Measurements from ENCODE around the gene KCNK2. TPM values are rescaled to one million over a fixed set of nuclear protein-coding genes. Genes with fewer than 3 reads are reported as not detected.

Gene KCNK2
- total RNA-seq, 1 experiment from 2014 or later: 0.44 TPM

DNA sequence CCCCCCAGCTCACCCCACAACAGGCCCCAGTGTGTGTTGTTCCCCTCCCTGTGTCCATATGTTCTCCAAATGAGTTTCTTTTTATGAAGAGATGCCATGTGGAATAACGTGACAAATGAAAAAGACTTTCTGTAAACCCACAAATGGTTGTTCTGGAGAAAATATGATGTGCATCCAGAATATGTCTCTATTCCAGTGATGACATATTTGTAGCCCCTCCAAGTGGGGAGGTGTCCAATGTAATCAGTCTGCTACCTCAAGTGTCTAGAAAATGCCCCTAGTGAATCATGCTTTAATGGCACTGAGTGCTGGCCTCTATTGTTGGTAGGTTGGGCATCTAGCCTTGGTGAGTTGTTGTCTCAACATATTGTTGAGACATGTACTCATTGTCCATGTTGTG lies 179.6 kb downstream of the KCNK2 start:
- Histone ChIP-seq H4K91ac (ENCODE audit: insufficient read length, low read depth, low read length) (no peak overlapping the region), H3K56ac (ENCODE audit: insufficient read length, low read depth, low read length) (no peak overlapping the region), H3K79me1 (ENCODE audit: insufficient read depth, low read depth, low read length, poor library complexity, severe bottlenecking) (no peaks in the 10 kb centered on the region), H3K4me2 (ENCODE audit: insufficient read depth, insufficient read length, low read length) (no peak overlapping the region), H2AK5ac (ENCODE audit: insufficient read length, low read length) (no peak overlapping the region), H3K14ac (ENCODE audit: insufficient read depth, low read length) (no peak overlapping the region), H2BK12ac (ENCODE audit: insufficient read length, low read depth, low read length) (no peak overlapping the region), H3T11ph (ENCODE audit: low read length) (no peak overlapping the region), H2BK5ac (ENCODE audit: insufficient read length, low read length) (no peak overlapping the region), H3K18ac (ENCODE audit: insufficient read length, low read depth, low read length) (no peak overlapping the region), H3K4ac (ENCODE audit: low read depth, low read length) (no peak overlapping the region), H2BK120ac (ENCODE audit: low read depth, low read length, poor library complexity, severe bottlenecking) (no peak overlapping the region), H3K23me2 (ENCODE audit: insufficient read length, low read depth, low read length, poor library complexity, severe bottlenecking) (no peaks in the 10 kb centered on the region), H3K23ac (ENCODE audit: insufficient read length, low read depth, low read length) (no peak overlapping the region), H4K8ac (replicated peaks; ENCODE audit: insufficient read length, low read depth, low read length) (no peak overlapping the region), H3K9me3 (ENCODE audit: control insufficient read depth, low read depth, low read length) (no peaks in the 10 kb centered on the region), H3K27ac (ENCODE audit: insufficient read length, low read depth, low read length) (no peak overlapping the region), H4K20me1 (ENCODE audit: control insufficient read depth, insufficient read depth, insufficient read length) (no peaks in the 10 kb centered on the region), H3K27me3 (ENCODE audit: insufficient read depth, low read length) (no peaks in the 10 kb centered on the region), H3K79me2 (ENCODE audit: insufficient read depth, low read length) (no peaks in the 10 kb centered on the region), H3K9ac (ENCODE audit: extremely low read depth, insufficient read length, low read length) (no peak overlapping the region), H3K4me1 (ENCODE audit: insufficient read depth, low read length) (peaks cover 2% of the 10 kb centered on the region; the same call in 1 of the 2 replicates), H4K5ac (ENCODE audit: insufficient read length, low read depth, low read length) (no peak overlapping the region), H2BK20ac (ENCODE audit: low read depth, low read length, poor library complexity, severe bottlenecking) (no peak overlapping the region), H2AFZ (ENCODE audit: low read length) (no peak overlapping the region), H2BK15ac (ENCODE audit: low read depth, low read length) (no peak overlapping the region)
- H3K27ac Mint-ChIP-seq: no peak overlapping the region
- DNase-seq: no peak
- peaks cover 10 to 30% of the 10 kb centered on the region in 2 experiments for H3K4me1 Mint-ChIP-seq
- H3K4me3 Mint-ChIP-seq: no peak overlapping the region
- H3K27me3 Mint-ChIP-seq (ENCODE audit: low read depth): no peaks in the 10 kb centered on the region
- no CpG with 5 or more reads among the region's 1 CpG for WGBS (ENCODE audit: extremely low coverage, insufficient read length, low lambda C conversion rate)
- TF ChIP-seq, protein P1, sequence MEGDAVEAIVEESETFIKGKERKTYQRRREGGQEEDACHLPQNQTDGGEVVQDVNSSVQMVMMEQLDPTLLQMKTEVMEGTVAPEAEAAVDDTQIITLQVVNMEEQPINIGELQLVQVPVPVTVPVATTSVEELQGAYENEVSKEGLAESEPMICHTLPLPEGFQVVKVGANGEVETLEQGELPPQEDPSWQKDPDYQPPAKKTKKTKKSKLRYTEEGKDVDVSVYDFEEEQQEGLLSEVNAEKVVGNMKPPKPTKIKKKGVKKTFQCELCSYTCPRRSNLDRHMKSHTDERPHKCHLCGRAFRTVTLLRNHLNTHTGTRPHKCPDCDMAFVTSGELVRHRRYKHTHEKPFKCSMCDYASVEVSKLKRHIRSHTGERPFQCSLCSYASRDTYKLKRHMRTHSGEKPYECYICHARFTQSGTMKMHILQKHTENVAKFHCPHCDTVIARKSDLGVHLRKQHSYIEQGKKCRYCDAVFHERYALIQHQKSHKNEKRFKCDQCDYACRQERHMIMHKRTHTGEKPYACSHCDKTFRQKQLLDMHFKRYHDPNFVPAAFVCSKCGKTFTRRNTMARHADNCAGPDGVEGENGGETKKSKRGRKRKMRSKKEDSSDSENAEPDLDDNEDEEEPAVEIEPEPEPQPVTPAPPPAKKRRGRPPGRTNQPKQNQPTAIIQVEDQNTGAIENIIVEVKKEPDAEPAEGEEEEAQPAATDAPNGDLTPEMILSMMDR (conservative IDR thresholded peaks at IDR 0.05): no peak
- H3K9me3 Mint-ChIP-seq: peaks cover 4 to 9% of the 10 kb centered on the region in 2 experiments; a peak in 3 of 5 replicates
- H3K36me3 Mint-ChIP-seq (ENCODE audit: insufficient read depth in 1 of 3, low read depth in 3 of 3): peaks cover 0 to 2% (median 0%) of the 10 kb centered on the region in 3 experiments; a peak in 2 of 7 replicates
